Thoracic aorta endothelial cell (primary cell): ENCODE results near the gene SPRY2. TPM values are rescaled to one million over a fixed set of nuclear protein-coding genes. Genes with fewer than 3 reads are reported as not detected.

Experiments used
- small RNA-seq: library from RNA; depleted of rRNA; stranded (forward); fragments of <200 nt; gene quantifications from one replicate; pipeline ENCODE3, GENCODE V24; 2012
- total RNA-seq: library from RNA; depleted of rRNA; stranded (reverse); fragments of >200 nt; gene quantifications from 2 replicates; pipeline ENCODE4 v1.2.3, GENCODE V29; 2012

Gene SPRY2, protein sequence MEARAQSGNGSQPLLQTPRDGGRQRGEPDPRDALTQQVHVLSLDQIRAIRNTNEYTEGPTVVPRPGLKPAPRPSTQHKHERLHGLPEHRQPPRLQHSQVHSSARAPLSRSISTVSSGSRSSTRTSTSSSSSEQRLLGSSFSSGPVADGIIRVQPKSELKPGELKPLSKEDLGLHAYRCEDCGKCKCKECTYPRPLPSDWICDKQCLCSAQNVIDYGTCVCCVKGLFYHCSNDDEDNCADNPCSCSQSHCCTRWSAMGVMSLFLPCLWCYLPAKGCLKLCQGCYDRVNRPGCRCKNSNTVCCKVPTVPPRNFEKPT
- 16.5 and 24.7 TPM in 2 replicates for total RNA-seq

DNA sequence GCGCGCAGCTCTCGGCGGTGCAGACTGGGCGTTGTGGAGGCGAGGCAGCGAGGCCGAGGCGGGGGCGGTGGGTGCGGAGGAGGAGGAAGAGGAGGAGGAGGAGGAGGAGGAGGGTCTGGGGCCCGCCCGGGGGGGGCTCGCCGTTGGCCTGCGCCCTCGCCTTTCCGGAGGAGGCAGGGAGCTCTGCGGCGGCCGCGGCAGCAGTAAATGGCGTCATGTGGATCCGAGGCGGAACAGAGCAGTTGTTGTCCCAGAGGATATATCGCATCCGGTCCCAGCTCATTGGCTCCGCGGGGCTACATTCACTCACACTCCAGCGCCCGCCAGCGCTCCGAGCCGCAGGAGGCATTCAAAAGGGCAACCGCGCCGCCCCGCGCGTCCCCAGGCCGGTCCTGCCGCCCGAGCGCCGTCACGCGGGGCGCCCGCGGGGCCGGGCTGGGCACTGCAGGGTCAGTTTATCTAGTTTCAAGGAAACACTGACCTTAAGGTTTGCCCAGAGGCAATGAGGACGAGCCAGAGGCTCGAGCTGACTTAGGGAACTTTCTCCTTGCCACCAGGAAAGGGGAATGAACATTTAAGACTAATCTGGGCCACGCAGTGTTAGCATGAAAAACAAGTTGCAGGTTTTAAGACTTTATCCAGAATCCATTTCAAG is at the start of gene SPRY2:
Gene SPRY2, minus strand, starts transcription at position 26 of the 655 bp plus-strand sequence. CDS start 3,421 bp downstream, outside the sequence.

Small RNA genes within 50 kb of the gene (small RNA-seq; reads per million reads assigned to genes)
- 1.3 reads per million, percentile 32 among the genes with 10 or more reads in this experiment for gene RNU6-61P
